Fibroblast of skin of back (primary cell): ENCODE measurements around the gene SRSF9. TPM values are rescaled to one million over a fixed set of nuclear protein-coding genes. Genes with fewer than 3 reads are reported as not detected.
"Not testable (repeated sequence)": the region's sequence is repeated elsewhere in the genome, so short reads cannot be mapped to it uniquely, and the experiment has no call there.

Experiments
- DNase-seq: peaks from one replicate; pipeline ENCODE4 v3.0.0-alpha.2; 2013
- polyA plus RNA-seq, 2 experiments: library from polyadenylated mRNA; unstranded; fragments of 120-200 nt; gene quantifications; one replicate each; pipeline ENCODE4 v1.2.1, GENCODE V29; 2013; ENCODE audit not compliant: insufficient read length in 2 of 2

The SRSF9 gene, protein sequence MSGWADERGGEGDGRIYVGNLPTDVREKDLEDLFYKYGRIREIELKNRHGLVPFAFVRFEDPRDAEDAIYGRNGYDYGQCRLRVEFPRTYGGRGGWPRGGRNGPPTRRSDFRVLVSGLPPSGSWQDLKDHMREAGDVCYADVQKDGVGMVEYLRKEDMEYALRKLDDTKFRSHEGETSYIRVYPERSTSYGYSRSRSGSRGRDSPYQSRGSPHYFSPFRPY
- polyA plus RNA-seq (2013, experiment 1 of 2; ENCODE audit: insufficient read length), result 213 TPM
- 135 TPM for polyA plus RNA-seq (2013, experiment 2 of 2; ENCODE audit: insufficient read length)

GRCh38 chr12:120469450-120470149, at the start of gene SRSF9:
SRSF9 (minus strand) TSS chr12:120469748; CDS start chr12:120469609, 139 bp downstream.
- DNase-seq, result peak; percentile 96

DNA sequence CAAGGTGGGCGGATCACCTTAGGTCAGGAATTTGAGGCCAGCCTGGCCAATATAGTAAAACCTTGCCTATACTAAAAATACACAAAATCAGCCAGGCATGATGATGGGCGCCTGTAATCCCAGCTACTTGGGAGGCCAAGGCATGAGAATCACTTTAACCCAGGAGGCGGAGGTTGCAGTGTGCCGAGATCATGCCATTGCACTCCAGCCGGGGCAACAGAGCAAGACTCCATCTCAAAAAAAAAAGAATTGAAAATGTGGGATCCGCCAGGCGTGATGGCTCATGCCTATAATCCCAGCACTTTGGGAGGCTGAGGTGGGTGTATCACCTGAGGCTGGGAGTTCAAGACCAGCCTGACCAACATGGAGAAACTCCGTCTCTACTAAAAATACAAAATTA, 49.8 kb upstream of the SRSF9 start:
- not testable (repeated sequence) for DNase-seq

- no peak for DNase-seq
Measured at GRCh38 chr12:120515496-120515895, 45.9 kb upstream of the SRSF9 start.

- DNase-seq, result no peak
Measured at GRCh38 chr12:120514002-120514401, 44.5 kb upstream of the SRSF9 start.

- no peak for DNase-seq
Measured at GRCh38 chr12:120508537-120508936, 39.0 kb upstream of the SRSF9 start.

GRCh38 chr12:120504587-120504986, 35.0 kb upstream of the SRSF9 start:
- DNase-seq, result no peak

- DNase-seq, result peak; percentile 19
Measured at GRCh38 chr12:120500581-120500980, 31.0 kb upstream of the SRSF9 start.

- DNase-seq, result no peak
Measured at GRCh38 chr12:120498870-120499515, 29.4 kb upstream of the SRSF9 start.

DNA sequence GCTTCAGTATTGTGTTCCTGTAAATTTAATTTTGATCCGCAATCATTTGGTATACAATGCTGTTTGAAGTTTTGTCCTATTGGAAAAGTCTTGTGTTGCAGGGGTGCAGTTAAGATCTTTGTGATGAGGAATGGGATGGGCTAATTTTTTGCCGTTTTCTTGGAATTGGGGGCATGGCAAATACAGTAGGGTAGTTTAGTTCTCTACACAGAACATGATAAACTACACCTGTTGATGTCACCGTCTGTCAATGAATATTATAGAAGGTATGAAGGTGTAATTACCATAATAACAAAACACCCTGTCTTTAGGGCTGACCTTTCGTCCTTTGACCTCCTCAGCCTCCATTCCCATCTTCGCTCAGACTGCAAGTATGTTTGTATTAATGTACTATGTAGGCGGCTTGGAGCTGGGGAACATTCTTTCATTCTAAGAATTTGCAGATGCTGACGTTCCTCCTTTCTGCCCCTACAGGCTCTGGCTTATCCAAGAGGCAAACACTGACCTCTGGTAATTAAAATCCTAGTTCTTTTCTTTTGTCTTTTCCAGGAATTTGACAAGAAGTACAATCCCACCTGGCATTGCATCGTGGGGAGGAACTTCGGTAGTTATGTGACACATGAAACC, 28.1 kb upstream of the SRSF9 start:
- peak; percentile 12 for DNase-seq

GRCh38 chr12:120496413-120497340, 27.1 kb upstream of the SRSF9 start:
- DNase-seq, result peak; percentile 48

GRCh38 chr12:120495731-120496412, 26.3 kb upstream of the SRSF9 start, which contains the start of gene DYNLL1:
DYNLL1 (plus strand) TSS chr12:120496113; CDS start chr12:120496422, 309 bp downstream.
- peak; percentile 93 for DNase-seq

GRCh38 chr12:120495186-120495730, 25.7 kb upstream of the SRSF9 start:
- no peak for DNase-seq

DNA sequence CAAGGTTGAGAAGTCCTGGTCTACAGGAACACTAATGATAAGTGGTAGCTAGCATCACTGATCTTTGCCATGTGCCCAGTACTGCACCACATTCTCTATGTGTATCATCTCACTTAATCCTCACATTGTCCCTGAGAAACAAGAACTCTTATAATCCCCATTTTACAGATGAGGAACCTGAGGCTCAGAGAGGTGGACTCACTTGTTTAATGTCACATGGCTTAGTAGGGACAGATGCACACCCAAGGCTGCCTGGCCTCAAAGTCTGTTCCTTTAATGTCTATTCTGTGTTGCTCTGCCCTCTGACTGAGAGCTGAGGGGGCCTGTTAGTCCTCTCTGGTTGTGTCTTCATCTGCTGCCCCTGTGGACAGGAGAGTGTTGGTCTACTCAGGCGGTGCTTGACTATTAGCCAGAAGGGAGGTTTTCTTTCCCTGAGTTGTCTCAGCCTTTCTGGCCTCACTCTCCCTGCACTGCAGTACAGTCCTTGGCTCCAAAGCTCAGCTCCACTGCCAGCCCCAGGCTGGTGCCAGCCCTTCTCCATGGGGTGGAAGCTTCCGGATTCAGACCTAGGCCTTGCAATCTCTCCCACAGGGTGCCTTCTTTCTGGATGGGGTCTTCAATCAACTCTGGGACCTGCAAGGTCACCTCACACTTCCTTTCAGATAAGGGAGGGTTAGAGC, 21.4 kb upstream of the SRSF9 start:
- DNase-seq, result no peak

GRCh38 chr12:120490325-120490724, 20.8 kb upstream of the SRSF9 start:
- DNase-seq, result no peak

GRCh38 chr12:120489018-120489417, 19.5 kb upstream of the SRSF9 start:
- peak; percentile 11 for DNase-seq

DNA sequence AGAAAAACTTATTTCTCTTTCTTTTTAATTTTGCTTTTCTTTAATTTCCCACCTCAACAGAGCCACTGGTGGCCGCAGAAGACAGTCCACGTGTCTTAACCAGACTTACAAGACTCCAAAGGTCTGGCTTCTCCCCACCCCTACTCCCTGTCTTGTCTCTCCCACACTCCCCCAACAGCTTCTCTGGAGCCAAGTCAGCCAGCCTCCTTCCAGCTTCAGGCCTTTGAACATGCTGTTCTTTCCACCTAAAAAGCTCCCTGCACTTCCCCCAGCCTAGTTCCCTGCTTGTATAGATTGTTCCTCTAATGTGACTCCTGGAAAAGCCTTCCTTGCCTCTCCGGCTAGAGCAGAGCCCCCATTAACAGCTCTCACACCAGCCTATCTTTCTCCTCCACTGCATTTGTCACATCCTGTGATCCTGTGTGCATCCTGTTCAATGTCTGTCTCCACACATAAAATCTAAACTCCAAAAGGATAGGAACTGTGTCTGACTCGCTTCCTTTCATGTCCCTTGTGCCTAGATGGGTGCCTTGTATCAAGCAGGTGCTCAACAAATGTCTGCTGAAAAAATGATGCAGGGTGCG, 18.6 kb upstream of the SRSF9 start:
- DNase-seq, result no peak

DNA sequence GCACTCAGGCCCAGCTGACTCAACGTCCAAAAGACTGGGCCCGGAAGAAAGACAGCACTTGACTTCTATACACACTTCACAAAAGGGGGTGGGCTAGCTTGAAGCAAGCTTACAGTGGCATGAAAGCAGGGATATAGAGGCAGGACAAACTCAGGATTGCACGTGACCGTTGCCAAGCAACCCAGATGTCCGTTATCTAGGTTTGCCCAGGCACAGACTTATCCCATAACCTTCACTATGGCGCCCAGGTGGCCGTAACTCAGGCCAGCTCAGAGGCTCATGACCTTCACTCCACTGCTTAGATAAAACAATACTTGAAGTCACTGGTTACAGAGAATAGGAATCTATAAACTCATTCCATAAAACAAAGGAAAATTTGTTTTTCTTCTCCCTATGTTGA, 18.0 kb upstream of the SRSF9 start:
- DNase-seq, result not testable (repeated sequence)

GRCh38 chr12:120485961-120486881, 16.7 kb upstream of the SRSF9 start:
- no peak for DNase-seq

- no peak for DNase-seq
Measured at GRCh38 chr12:120483621-120484020, 14.1 kb upstream of the SRSF9 start.
